SK-N-SH treated with all-trans-retinoic acid at 6 μM for 48 hours (cell line): ENCODE measurements around the gene NAT14.

Source experiments
- ATAC-seq: fragments of 200-7000 bp; cut with Tn5 transposase; 3 replicates; pipeline ENCODE4 v1.9.1; 2020; ENCODE audit warnings: mild to moderate bottlenecking, moderate library complexity
- ARNTL ChIP-seq: fragments of 450-650 bp; formaldehyde crosslinking; IDR thresholded peaks from 2 replicates; pipeline ENCODE4 v1.5.0; 2020; ENCODE audit warnings: low read depth, mild to moderate bottlenecking, moderate library complexity, borderline replicate concordance
- BACH2 ChIP-seq: fragments of 250-450 bp; sonication (Bioruptor Pico); IDR thresholded peaks from 2 replicates; pipeline ENCODE4 v1.9.0; 2021; ENCODE audit warnings: mild to moderate bottlenecking, borderline replicate concordance
- CREB5 ChIP-seq: fragments of 250-450 bp; sonication (Bioruptor Pico); IDR thresholded peaks from 2 replicates; pipeline ENCODE4 v1.5.1; 2020; ENCODE audit warnings: low read depth, mild to moderate bottlenecking, moderate library complexity
- CSDC2 ChIP-seq: fragments of 250-450 bp; sonication (Bioruptor Pico); IDR thresholded peaks from 2 replicates; pipeline ENCODE4 v1.5.0; 2020; ENCODE audit warnings: mild to moderate bottlenecking, moderate library complexity
- ESRRG ChIP-seq: fragments of 250-450 bp; sonication (Bioruptor Pico); IDR thresholded peaks from 2 replicates; pipeline ENCODE4 v1.6.1; 2021; ENCODE audit warnings: mild to moderate bottlenecking
- GLIS3 ChIP-seq: fragments of 250-450 bp; sonication (Bioruptor Pico); IDR thresholded peaks from 2 replicates; pipeline ENCODE4 v1.5.0; 2020; ENCODE audit warnings: mild to moderate bottlenecking, moderate library complexity
- ISL1 ChIP-seq: fragments of 250-450 bp; sonication (Bioruptor Pico); IDR thresholded peaks from 2 replicates; pipeline ENCODE4 v2.1.2; 2022; ENCODE audit warnings: mild to moderate bottlenecking, moderate library complexity
- OSR1 ChIP-seq: fragments of 250-450 bp; sonication (Bioruptor Pico); IDR thresholded peaks from 2 replicates; pipeline ENCODE4 v1.8.0; 2022; ENCODE audit warnings: moderate library complexity, mild to moderate bottlenecking, inconsistent platforms
- PATZ1 ChIP-seq: fragments of 250-450 bp; sonication (Bioruptor Pico); IDR thresholded peaks from 2 replicates; pipeline ENCODE4 v1.8.0; 2020; ENCODE audit warnings: mild to moderate bottlenecking, moderate library complexity, borderline replicate concordance
- POU6F1 ChIP-seq: fragments of 250-450 bp; sonication (Bioruptor Pico); IDR thresholded peaks from 2 replicates; pipeline ENCODE4 v1.8.0; 2021; ENCODE audit warnings: low read depth, mild to moderate bottlenecking, moderate library complexity, borderline replicate concordance
- PPARA ChIP-seq: fragments of 250-450 bp; sonication (Bioruptor Pico); IDR thresholded peaks from 2 replicates; pipeline ENCODE4 v1.5.0; 2020; ENCODE audit warnings: mild to moderate bottlenecking, borderline replicate concordance
- RARB ChIP-seq: fragments of 250-450 bp; sonication (Bioruptor Pico); IDR thresholded peaks from 2 replicates; pipeline ENCODE4 v1.8.0; 2021; ENCODE audit warnings: mild to moderate bottlenecking, moderate library complexity
- SNAI2 ChIP-seq: fragments of 250-450 bp; sonication (Bioruptor Pico); IDR thresholded peaks from 2 replicates; pipeline ENCODE4 v1.5.0; 2020; ENCODE audit warnings: mild to moderate bottlenecking, moderate library complexity
- TCF4 ChIP-seq: fragments of 250-450 bp; sonication (Bioruptor Pico); IDR thresholded peaks from 2 replicates; pipeline ENCODE4 v1.8.0; 2021; ENCODE audit warnings: mild to moderate bottlenecking, moderate library complexity, borderline replicate concordance
- TOX ChIP-seq: fragments of 250-450 bp; sonication (Bioruptor Pico); IDR thresholded peaks from 2 replicates; pipeline ENCODE4 v1.8.0; 2021; ENCODE audit warnings: mild to moderate bottlenecking, moderate library complexity, borderline replicate concordance
- ZFP30 ChIP-seq: fragments of 450-650 bp; formaldehyde crosslinking; IDR thresholded peaks from 2 replicates; pipeline ENCODE4 v1.5.0; 2022; ENCODE audit warnings: mild to moderate bottlenecking, moderate library complexity
- ZNF70 ChIP-seq: fragments of 450-650 bp; formaldehyde crosslinking; IDR thresholded peaks from 2 replicates; pipeline ENCODE4 v1.5.0; 2020; ENCODE audit warnings: mild to moderate bottlenecking, moderate library complexity
- ZNF8 ChIP-seq: fragments of 450-650 bp; formaldehyde crosslinking; IDR thresholded peaks from 2 replicates; pipeline ENCODE4 v1.5.0; 2020; ENCODE audit warnings: mild to moderate bottlenecking, moderate library complexity

NAT14 gene

GRCh38 chr19:55463583-55464031 is 21.4 kb upstream of the NAT14 start:
- TF ChIP-seq PATZ1 (CRISPR knock-in tag) (no peak), ARNTL (CRISPR knock-in tag) (no peak), ZNF8 (CRISPR knock-in tag) (no peak), POU6F1 (no peak)
- ATAC-seq = no peak

GRCh38 chr19:55464039-55464661 is 20.8 kb upstream of the NAT14 start:
- ATAC-seq = no peak
- TF ChIP-seq GLIS3 (CRISPR knock-in tag) (no peak), PATZ1 (CRISPR knock-in tag) (no peak), OSR1 (CRISPR knock-in tag) (no peak), TCF4 (CRISPR knock-in tag) (no peak), POU6F1 (no peak), ARNTL (CRISPR knock-in tag) (no peak), ZNF70 (no peak), ZNF8 (CRISPR knock-in tag) (no peak), BACH2 (no peak), PPARA (no peak), ZFP30 (CRISPR knock-in tag) (no peak), CREB5 (CRISPR knock-in tag) (no peak), SNAI2 (CRISPR knock-in tag) (no peak), ISL1 (CRISPR knock-in tag) (no peak), CSDC2 (CRISPR knock-in tag) (no peak), ESRRG (no peak)

GRCh38 chr19:55464662-55465054 is 20.3 kb upstream of the NAT14 start, which contains the start of gene C19orf85:
TSS of gene C19orf85 (minus strand) at chr19:55464751. CDS start at chr19:55464554, 197 bp downstream.
- ATAC-seq = no peak
- TF ChIP-seq CSDC2 (CRISPR knock-in tag) (no peak), PATZ1 (CRISPR knock-in tag) (no peak), ZNF8 (CRISPR knock-in tag) (no peak), SNAI2 (CRISPR knock-in tag) (no peak), OSR1 (CRISPR knock-in tag) (no peak), TOX (CRISPR knock-in tag) (no peak), ISL1 (CRISPR knock-in tag) (no peak), POU6F1 (no peak), TCF4 (CRISPR knock-in tag) (no peak), RARB (CRISPR knock-in tag) (no peak)
- TF ChIP-seq, all 23 proteins: peak for 0
